K562 (cell line): ENCODE data around the gene CCDC136. TPM values are rescaled to one million over a fixed set of nuclear protein-coding genes. Genes with fewer than 3 reads are reported as not detected.

Experiments
- ARHGAP35 ChIP-seq: fragments of 450-650 bp; IDR thresholded peaks from 2 replicates; pipeline ENCODE4 v1.6.1; 2018; ENCODE audit not compliant: partially characterized antibody
- ARID2 ChIP-seq: fragments of 450-650 bp; IDR thresholded peaks from 2 replicates; pipeline ENCODE4 v1.6.1; 2017; ENCODE audit warnings: antibody characterized with exemption, mild to moderate bottlenecking
- ATF1 ChIP-seq, 2 experiments: fragments of 450-650 bp in 1 of 2; IDR thresholded peaks; 2 replicates each; pipeline ENCODE4 v1.6.1; 2016; ENCODE audit warnings: missing compliant biosample characterization in 1 of 2, missing genetic modification characterization in 1 of 2
- CHCHD3 ChIP-seq: fragments of 250-450 bp; sonication (Bioruptor Pico); IDR thresholded peaks from 2 replicates; pipeline ENCODE4 v2.1.2; 2022; ENCODE audit warnings: mild to moderate bottlenecking
- CREB1 ChIP-seq, 2 experiments: sonication (generic) in 1 of 2; formaldehyde crosslinking in 1 of 2; IDR thresholded peaks; 2 replicates each; pipeline versions ENCODE4 v1.6.1 to v1.8.0; 2012 to 2022; ENCODE audit warnings: inconsistent platforms in 1 of 2, mild to moderate bottlenecking in 1 of 2, missing genetic modification reagents in 1 of 2, moderate library complexity in 1 of 2
- JUNB ChIP-seq: fragments of 450-650 bp; formaldehyde crosslinking; conservative IDR thresholded peaks from 2 replicates; pipeline ENCODE4 v1.4.0; 2020; ENCODE audit warnings: mild to moderate bottlenecking
- MAZ ChIP-seq, 2 experiments: fragments of 450-650 bp in 1 of 2; sonication (generic) in 1 of 2; formaldehyde crosslinking; IDR thresholded peaks in 1 of 2; conservative IDR thresholded peaks in 1 of 2; 2 replicates each; pipeline versions ENCODE4 v1.4.0 to v1.5.0; 2020; ENCODE audit warnings: mild to moderate bottlenecking in 1 of 2, missing genetic modification reagents in 1 of 2
- NR2C1 ChIP-seq, 2 experiments: fragments of 450-650 bp; IDR thresholded peaks; 2 replicates each; pipeline ENCODE4 v1.6.1; 2017; ENCODE audit warnings: mild to moderate bottlenecking in 2 of 2, antibody characterized with exemption in 1 of 2, inconsistent platforms in 1 of 2, missing compliant biosample characterization in 1 of 2, missing genetic modification characterization in 1 of 2
- RFX5 ChIP-seq: IDR thresholded peaks from 2 replicates; pipeline ENCODE4 v1.6.1; 2011; ENCODE audit warnings: low read depth, mild to moderate bottlenecking, improper control_type of control experiment, low read length
- U2AF2 ChIP-seq: fragments of 200-400 bp; formaldehyde crosslinking; optimal IDR thresholded peaks from 2 replicates; pipeline ENCODE3; 2017; ENCODE audit warnings: low read depth, mild to moderate bottlenecking, low read length
- ZBTB17 ChIP-seq: fragments of 450-650 bp; formaldehyde crosslinking; IDR thresholded peaks from 2 replicates; pipeline ENCODE4 v1.4.0; 2020; ENCODE audit warnings: mild to moderate bottlenecking
- ZFP30 ChIP-seq: fragments of 250-450 bp; sonication (Bioruptor Pico); IDR thresholded peaks from 2 replicates; pipeline ENCODE4 v1.8.0; 2022; ENCODE audit warnings: moderate library complexity, mild to moderate bottlenecking, inconsistent platforms, borderline replicate concordance
- ZNF12 ChIP-seq: sonication (generic); formaldehyde crosslinking; IDR thresholded peaks from 2 replicates; pipeline ENCODE4 v1.4.0; 2020; ENCODE audit warnings: mild to moderate bottlenecking, missing genetic modification reagents
- ZNF445 ChIP-seq: fragments of 250-450 bp; sonication (Bioruptor Pico); IDR thresholded peaks from 2 replicates; pipeline ENCODE4 v1.4.0; 2020; ENCODE audit warnings: low read depth, mild to moderate bottlenecking, moderate library complexity
- ZNF584 ChIP-seq: fragments of 200-800 bp; sonication (Bioruptor generic); IDR thresholded peaks from 2 replicates; pipeline ENCODE4 v1.6.1; 2016; ENCODE audit warnings: low read depth, mild to moderate bottlenecking, missing genetic modification characterization, missing compliant biosample characterization
- ZNF668 ChIP-seq: fragments of 250-450 bp; sonication (Bioruptor Pico); IDR thresholded peaks from 2 replicates; pipeline ENCODE4 v1.8.0; 2022; ENCODE audit warnings: mild to moderate bottlenecking, inconsistent platforms
- ZNF695 ChIP-seq: fragments of 450-650 bp; formaldehyde crosslinking; IDR thresholded peaks from 2 replicates; pipeline ENCODE4 v1.4.0; 2020; ENCODE audit warnings: mild to moderate bottlenecking, moderate library complexity
- polyA plus RNA-seq, 8 experiments: library from polyadenylated mRNA; depleted of rRNA in 4 of 8; stranded (reverse) in 5 of 8; unstranded in 3 of 8; fragments of >200 nt; fragmentation: Nextera tagmentation in 2 of 8; fragmentation: Illumina TruSeq in 1 of 8; extraction: Ambion mirVana in 2 of 8; extraction: Trizol in 1 of 8; gene quantifications; 2 replicates each; pipeline versions ENCODE4 v1.2.1 to v1.2.3, GENCODE V29; 2011 to 2014; ENCODE audit warnings: inconsistent platforms in 1 of 8, missing spikeins in 1 of 8
- total RNA-seq, 7 experiments: library from RNA; depleted of rRNA in 6 of 7; stranded (reverse); fragments of >200 nt in 6 of 7; fragmentation: Illumina TruSeq in 2 of 7; extraction: Trizol in 2 of 7; gene quantifications; 2 replicates each; pipeline versions ENCODE4 v1.2.1 to v1.2.3, GENCODE V29; 2011 to 2021; ENCODE audit warnings: low replicate concordance in 1 of 7
- TF ChIP-seq, protein P1 (sequence below), 2 experiments: IDR thresholded peaks; 2 replicates each; pipeline ENCODE4 v1.6.1; 2012; ENCODE audit warnings: improper control_type of control experiment in 2 of 2, low read depth in 2 of 2, low read length in 2 of 2, borderline replicate concordance in 1 of 2
- TF ChIP-seq, protein P2 (sequence below): fragments of 450-650 bp; IDR thresholded peaks from 2 replicates; pipeline ENCODE4 v1.6.1; 2016; ENCODE audit warnings: mild to moderate bottlenecking
- TF ChIP-seq, protein P3 (sequence below): fragments of 250-450 bp; sonication (Bioruptor Pico); IDR thresholded peaks from 2 replicates; pipeline ENCODE4 v1.8.0; 2021; ENCODE audit warnings: moderate library complexity, mild to moderate bottlenecking, inconsistent platforms

The CCDC136 gene
- total and polyA plus RNA-seq, 9 of the 15 experiments (the other 6 are each of a cell fraction or from before 2014, with no cell fraction given), result 2.4 to 40.8 (median 26.5) TPM

DNA sequence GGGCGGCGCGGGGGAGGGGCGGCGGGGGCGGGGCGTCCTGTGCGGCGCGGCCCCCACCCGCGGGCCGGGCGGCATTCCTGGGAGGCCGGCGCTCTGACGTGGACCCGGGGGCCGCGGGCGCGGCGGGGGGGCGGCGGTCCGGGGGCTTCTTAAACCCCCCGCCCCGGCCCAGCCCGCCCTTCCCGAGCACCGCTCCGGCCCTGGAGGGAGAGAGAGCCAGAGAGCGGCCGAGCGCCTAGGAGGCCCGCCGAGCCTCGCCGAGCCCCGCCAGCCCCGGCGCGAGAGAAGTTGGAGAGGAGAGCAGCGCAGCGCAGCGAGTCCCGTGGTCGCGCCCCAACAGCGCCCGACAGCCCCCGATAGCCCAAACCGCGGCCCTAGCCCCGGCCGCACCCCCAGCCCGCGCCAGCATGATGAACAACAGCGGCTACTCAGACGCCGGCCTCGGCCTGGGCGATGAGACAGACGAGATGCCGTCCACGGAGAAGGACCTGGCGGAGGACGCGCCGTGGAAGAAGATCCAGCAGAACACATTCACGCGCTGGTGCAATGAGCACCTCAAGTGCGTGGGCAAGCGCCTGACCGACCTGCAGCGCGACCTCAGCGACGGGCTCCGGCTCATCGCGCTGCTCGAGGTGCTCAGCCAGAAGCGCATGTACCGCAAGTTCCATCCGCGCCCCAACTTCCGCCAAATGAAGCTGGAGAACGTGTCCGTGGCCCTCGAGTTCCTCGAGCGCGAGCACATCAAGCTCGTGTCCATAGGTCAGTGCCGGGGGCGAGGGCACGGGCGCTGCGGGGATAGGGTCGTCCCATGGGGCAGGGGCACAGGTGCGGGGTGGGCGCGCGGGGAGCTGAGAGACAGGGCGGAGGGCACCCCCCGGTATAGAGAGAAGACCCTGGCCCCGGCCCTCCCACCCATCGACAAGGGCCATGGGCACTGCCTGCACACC, 38.7 kb downstream of the CCDC136 start, which contains the start of gene FLNC (continued):
- TF ChIP-seq RFX5, result no peak
- TF ChIP-seq ZBTB17, result 0 out of 2 replicates have a peak, but pooled peaks have one; percentile 52
- TF ChIP-seq ARID2, result 0 out of 2 replicates have a peak, but pooled peaks have one; percentile 42
- no peak; the same call in 1 of the 2 replicates for TF ChIP-seq CREB1 (IDR thresholded peaks at IDR 0.05)
- TF ChIP-seq CREB1 (CRISPR knock-in tag; IDR thresholded peaks at IDR 0.05), result peak; percentile 67
- TF ChIP-seq NR2C1 (IDR thresholded peaks at IDR 0.05), result no peak
- 0 out of 2 replicates have a peak, but pooled peaks have one; percentile 12 for TF ChIP-seq NR2C1 (tag; IDR thresholded peaks at IDR 0.05)
- TF ChIP-seq, protein P1, sequence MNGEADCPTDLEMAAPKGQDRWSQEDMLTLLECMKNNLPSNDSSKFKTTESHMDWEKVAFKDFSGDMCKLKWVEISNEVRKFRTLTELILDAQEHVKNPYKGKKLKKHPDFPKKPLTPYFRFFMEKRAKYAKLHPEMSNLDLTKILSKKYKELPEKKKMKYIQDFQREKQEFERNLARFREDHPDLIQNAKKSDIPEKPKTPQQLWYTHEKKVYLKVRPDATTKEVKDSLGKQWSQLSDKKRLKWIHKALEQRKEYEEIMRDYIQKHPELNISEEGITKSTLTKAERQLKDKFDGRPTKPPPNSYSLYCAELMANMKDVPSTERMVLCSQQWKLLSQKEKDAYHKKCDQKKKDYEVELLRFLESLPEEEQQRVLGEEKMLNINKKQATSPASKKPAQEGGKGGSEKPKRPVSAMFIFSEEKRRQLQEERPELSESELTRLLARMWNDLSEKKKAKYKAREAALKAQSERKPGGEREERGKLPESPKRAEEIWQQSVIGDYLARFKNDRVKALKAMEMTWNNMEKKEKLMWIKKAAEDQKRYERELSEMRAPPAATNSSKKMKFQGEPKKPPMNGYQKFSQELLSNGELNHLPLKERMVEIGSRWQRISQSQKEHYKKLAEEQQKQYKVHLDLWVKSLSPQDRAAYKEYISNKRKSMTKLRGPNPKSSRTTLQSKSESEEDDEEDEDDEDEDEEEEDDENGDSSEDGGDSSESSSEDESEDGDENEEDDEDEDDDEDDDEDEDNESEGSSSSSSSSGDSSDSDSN (IDR thresholded peaks at IDR 0.05; ENCODE audit: borderline replicate concordance in 1 of 2, low read depth in 2 of 2, low read length in 2 of 2), result peak; percentile 14 to 29; a peak in 2 of 4 replicates
- TF ChIP-seq ZNF584 (CRISPR knock-in tag), result no peak
- TF ChIP-seq JUNB (CRISPR knock-in tag), result no peak
- TF ChIP-seq CHCHD3 (CRISPR knock-in tag), result no peak
- TF ChIP-seq MAZ (CRISPR knock-in tag; conservative IDR thresholded peaks at IDR 0.05 in 1 of 2, IDR thresholded peaks at IDR 0.05 in 1 of 2), result peak; percentile 69 to 72
- TF ChIP-seq, protein P2, sequence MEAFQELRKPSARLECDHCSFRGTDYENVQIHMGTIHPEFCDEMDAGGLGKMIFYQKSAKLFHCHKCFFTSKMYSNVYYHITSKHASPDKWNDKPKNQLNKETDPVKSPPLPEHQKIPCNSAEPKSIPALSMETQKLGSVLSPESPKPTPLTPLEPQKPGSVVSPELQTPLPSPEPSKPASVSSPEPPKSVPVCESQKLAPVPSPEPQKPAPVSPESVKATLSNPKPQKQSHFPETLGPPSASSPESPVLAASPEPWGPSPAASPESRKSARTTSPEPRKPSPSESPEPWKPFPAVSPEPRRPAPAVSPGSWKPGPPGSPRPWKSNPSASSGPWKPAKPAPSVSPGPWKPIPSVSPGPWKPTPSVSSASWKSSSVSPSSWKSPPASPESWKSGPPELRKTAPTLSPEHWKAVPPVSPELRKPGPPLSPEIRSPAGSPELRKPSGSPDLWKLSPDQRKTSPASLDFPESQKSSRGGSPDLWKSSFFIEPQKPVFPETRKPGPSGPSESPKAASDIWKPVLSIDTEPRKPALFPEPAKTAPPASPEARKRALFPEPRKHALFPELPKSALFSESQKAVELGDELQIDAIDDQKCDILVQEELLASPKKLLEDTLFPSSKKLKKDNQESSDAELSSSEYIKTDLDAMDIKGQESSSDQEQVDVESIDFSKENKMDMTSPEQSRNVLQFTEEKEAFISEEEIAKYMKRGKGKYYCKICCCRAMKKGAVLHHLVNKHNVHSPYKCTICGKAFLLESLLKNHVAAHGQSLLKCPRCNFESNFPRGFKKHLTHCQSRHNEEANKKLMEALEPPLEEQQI, result no peak
- TF ChIP-seq, protein P3, sequence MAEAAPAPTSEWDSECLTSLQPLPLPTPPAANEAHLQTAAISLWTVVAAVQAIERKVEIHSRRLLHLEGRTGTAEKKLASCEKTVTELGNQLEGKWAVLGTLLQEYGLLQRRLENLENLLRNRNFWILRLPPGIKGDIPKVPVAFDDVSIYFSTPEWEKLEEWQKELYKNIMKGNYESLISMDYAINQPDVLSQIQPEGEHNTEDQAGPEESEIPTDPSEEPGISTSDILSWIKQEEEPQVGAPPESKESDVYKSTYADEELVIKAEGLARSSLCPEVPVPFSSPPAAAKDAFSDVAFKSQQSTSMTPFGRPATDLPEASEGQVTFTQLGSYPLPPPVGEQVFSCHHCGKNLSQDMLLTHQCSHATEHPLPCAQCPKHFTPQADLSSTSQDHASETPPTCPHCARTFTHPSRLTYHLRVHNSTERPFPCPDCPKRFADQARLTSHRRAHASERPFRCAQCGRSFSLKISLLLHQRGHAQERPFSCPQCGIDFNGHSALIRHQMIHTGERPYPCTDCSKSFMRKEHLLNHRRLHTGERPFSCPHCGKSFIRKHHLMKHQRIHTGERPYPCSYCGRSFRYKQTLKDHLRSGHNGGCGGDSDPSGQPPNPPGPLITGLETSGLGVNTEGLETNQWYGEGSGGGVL (CRISPR knock-in tag), result no peak
- peak; percentile 31; the same call in 1 of the 2 replicates for TF ChIP-seq ATF1 (CRISPR knock-in tag; IDR thresholded peaks at IDR 0.05)
- TF ChIP-seq ATF1 (tag; IDR thresholded peaks at IDR 0.05), result peak; percentile 67
- no peak; the same call in none of the 2 replicates for TF ChIP-seq ZNF12
- TF ChIP-seq ZNF695 (CRISPR knock-in tag), result no peak
- TF ChIP-seq ZFP30, result no peak
- no peak for TF ChIP-seq U2AF2
- no peak for TF ChIP-seq ARHGAP35
- TF ChIP-seq ZNF445 (CRISPR knock-in tag), result no peak
- no peak for TF ChIP-seq ZNF668
